GM23248 (cell line): ENCODE measurements around the gene PPP6R3. TPM values are rescaled to one million over a fixed set of nuclear protein-coding genes. Genes with fewer than 3 reads are reported as not detected.
"Not testable (repeated sequence)": the region's sequence is repeated elsewhere in the genome, so short reads cannot be mapped to it uniquely, and the experiment has no call there.

ENCODE experiments used
- DNase-seq: peaks from one replicate; pipeline ENCODE4 v3.0.0-alpha.2; 2015
- H2AFZ ChIP-seq: fragments of 200-600 bp; sonication (generic); 2 replicates; pipeline ENCODE4 v1.6.1; 2016; ENCODE audit warnings: antibody characterized with exemption
- H3F3A ChIP-seq: fragments of 200-600 bp; sonication (generic); 2 replicates; pipeline ENCODE4 v1.6.1; 2016; ENCODE audit warnings: mild to moderate bottlenecking, antibody characterized with exemption, mixed run types; ENCODE audit not compliant: insufficient read depth
- H3K27ac ChIP-seq: fragments of 200-600 bp; sonication (generic); 2 replicates; pipeline ENCODE4 v1.5.1; 2016; ENCODE audit warnings: mild to moderate bottlenecking
- H3K27me3 ChIP-seq: fragments of 200-600 bp; sonication (generic); replicated peaks from 2 replicates; pipeline ENCODE4 v1.6.1; 2016; ENCODE audit warnings: mild to moderate bottlenecking; ENCODE audit not compliant: insufficient read depth
- H3K36me3 ChIP-seq: fragments of 200-600 bp; sonication (generic); 2 replicates; pipeline ENCODE4 v1.6.1; 2016; ENCODE audit warnings: low read depth, mild to moderate bottlenecking
- H3K4me1 ChIP-seq: fragments of 200-600 bp; sonication (generic); 2 replicates; pipeline ENCODE4 v1.6.1; 2016; ENCODE audit warnings: mild to moderate bottlenecking; ENCODE audit not compliant: insufficient read depth
- H3K4me2 ChIP-seq: fragments of 200-600 bp; sonication (generic); one replicate; pipeline ENCODE4 v1.6.1; 2016; ENCODE audit warnings: mild to moderate bottlenecking; ENCODE audit not compliant: unreplicated experiment
- H3K4me3 ChIP-seq: fragments of 200-600 bp; sonication (generic); 2 replicates; pipeline ENCODE4 v1.5.1; 2016; ENCODE audit warnings: mild to moderate bottlenecking
- H3K79me2 ChIP-seq: fragments of 200-600 bp; sonication (generic); 2 replicates; pipeline ENCODE4 v1.6.1; 2016; ENCODE audit warnings: mild to moderate bottlenecking; ENCODE audit not compliant: insufficient read depth
- H3K9ac ChIP-seq: fragments of 200-600 bp; sonication (generic); 2 replicates; pipeline ENCODE4 v1.6.1; 2016; ENCODE audit warnings: mild to moderate bottlenecking
- H3K9me2 ChIP-seq: fragments of 200-600 bp; sonication (generic); 2 replicates; pipeline ENCODE4 v1.6.1; 2016; ENCODE audit warnings: mixed run types, mild to moderate bottlenecking, moderate library complexity; ENCODE audit not compliant: insufficient read depth
- H3K9me3 ChIP-seq: fragments of 200-600 bp; sonication (generic); one replicate; pipeline ENCODE4 v1.6.1; 2017; ENCODE audit warnings: low read depth
- H4K20me1 ChIP-seq: fragments of 200-600 bp; sonication (generic); 2 replicates; pipeline ENCODE4 v1.6.0; 2016; ENCODE audit not compliant: insufficient read depth
- EZH2 ChIP-seq: fragments of 200-600 bp; sonication (generic); IDR thresholded peaks from 2 replicates; pipeline ENCODE4 v1.6.1; 2018; ENCODE audit warnings: antibody characterized with exemption, mild to moderate bottlenecking; ENCODE audit not compliant: insufficient read depth, poor library complexity, severe bottlenecking
- EZH2phosphoT487 ChIP-seq: fragments of 200-600 bp; sonication (generic); IDR thresholded peaks from 2 replicates; pipeline ENCODE4 v1.6.1; 2018; ENCODE audit warnings: antibody characterized with exemption, moderate library complexity, mild to moderate bottlenecking, low read depth; ENCODE audit not compliant: insufficient read depth
- WGBS, 2 experiments: methylation state at CpG; one replicate each; pipeline ENCODE4 v1.1.6; 2015 to 2017; ENCODE audit warnings: low lambda C conversion rate in 2 of 2, low coverage in 1 of 2; ENCODE audit errors: missing lambda C conversion rate in 2 of 2; 5-methylcytosine and 5-hydroxymethylcytosine counted together
- in situ Hi-C: fragments of 300-500 bp; cut with MboI; formaldehyde crosslinking; loops from 2 replicates; pipeline ENCODE4 v1.15.0; 2020
- polyA plus RNA-seq: library from polyadenylated mRNA; unstranded; fragments of >200 nt; fragmentation: Nextera tagmentation; extraction: Ambion mirVana; gene quantifications from 2 replicates; pipeline ENCODE4 v1.2.1, GENCODE V29; 2016
- total RNA-seq: library from RNA; depleted of rRNA; stranded (reverse); fragments of >200 nt; shearing (Covaris generic); gene quantifications from 2 replicates; pipeline ENCODE4 v1.2.3, GENCODE V29; 2014

PPP6R3 gene
- total and polyA plus RNA-seq, 2 experiments from 2014 or later: 47.5 to 96.0 TPM

DNA sequence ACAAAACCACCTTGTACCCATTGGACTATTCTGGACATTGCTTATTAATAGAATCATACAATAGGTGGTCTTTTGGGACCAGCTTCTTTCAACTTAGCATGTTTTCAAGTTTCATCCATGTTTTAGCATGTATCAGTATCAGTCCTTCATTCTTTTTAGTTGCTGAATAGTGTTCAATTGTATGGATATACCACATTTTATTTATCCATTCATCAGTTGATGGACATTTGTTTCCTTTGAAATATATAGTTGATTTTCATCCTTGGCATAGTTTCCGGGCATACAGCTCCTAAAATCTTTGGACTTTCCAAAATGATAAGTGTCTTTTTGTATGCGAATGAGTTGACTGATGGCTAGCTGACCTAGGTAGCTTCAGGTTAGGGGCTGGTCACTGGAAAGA lies 12.2 kb downstream of the PPP6R3 start:
- in situ Hi-C loops: no loop called here
- H3K4me3 ChIP-seq: no peak overlapping the region
- H3K9ac ChIP-seq: no peak overlapping the region
- no peaks in the 10 kb centered on the region for H3K9me3 ChIP-seq
- peaks cover 62% of the 10 kb centered on the region for H4K20me1 ChIP-seq
- no peak overlapping the region for H3K27ac ChIP-seq
- no peak overlapping the region for H2AFZ ChIP-seq
- H3F3A ChIP-seq: peaks cover 27% of the 10 kb centered on the region
- H3K27me3 ChIP-seq: no peaks in the 10 kb centered on the region
- H3K4me1 ChIP-seq: peaks cover 35% of the 10 kb centered on the region
- H3K79me2 ChIP-seq: peaks cover 97% of the 10 kb centered on the region
- no peak for TF ChIP-seq EZH2
- no peak for TF ChIP-seq EZH2phosphoT487
- no peaks in the 10 kb centered on the region for H3K9me2 ChIP-seq
- no peak overlapping the region for H3K4me2 ChIP-seq
- WGBS, 2 experiments: 92 to 100% methylated on average over 2 of the region's 2 CpGs
- no peaks in the 10 kb centered on the region for H3K36me3 ChIP-seq
- DNase-seq: no peak

DNA sequence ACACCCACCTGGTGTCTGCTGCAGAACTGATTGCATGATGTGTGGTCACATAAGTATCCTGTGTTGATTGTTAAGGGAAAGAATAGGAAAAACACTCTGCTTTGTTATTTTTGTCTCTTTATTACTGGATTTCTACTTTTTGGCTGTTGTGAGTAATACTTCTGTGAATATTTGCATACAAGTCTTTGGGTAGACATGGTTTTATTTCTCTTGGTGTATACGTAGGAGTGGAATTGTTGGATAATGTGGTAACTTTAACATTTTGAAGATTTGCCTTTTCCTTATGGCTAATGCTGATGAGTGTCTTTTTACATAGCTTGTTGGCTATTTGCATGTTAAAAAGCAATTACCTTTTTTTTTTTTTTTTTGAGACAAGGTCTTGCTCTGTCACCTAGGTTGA lies 13.1 kb downstream of the PPP6R3 start:
- in situ Hi-C loops: no loop called here
- Histone ChIP-seq H3K9ac (no peak overlapping the region), H3K4me1 (peaks cover 35% of the 10 kb centered on the region), H3K36me3 (no peaks in the 10 kb centered on the region), H3K79me2 (peaks cover 97% of the 10 kb centered on the region), H3K9me3 (no peaks in the 10 kb centered on the region), H2AFZ (no peak overlapping the region), H3K27ac (no peak overlapping the region), H3F3A (peaks cover 27% of the 10 kb centered on the region), H3K9me2 (no peaks in the 10 kb centered on the region), H3K4me2 (no peak overlapping the region), H3K4me3 (no peak overlapping the region), H3K27me3 (no peaks in the 10 kb centered on the region), H4K20me1 (peaks cover 53% of the 10 kb centered on the region)
- no peak for DNase-seq
- TF ChIP-seq EZH2: no peak
- no peak for TF ChIP-seq EZH2phosphoT487
- WGBS, 2 experiments: 97 to 98% methylated on average over 1 of the region's 1 CpG

DNA sequence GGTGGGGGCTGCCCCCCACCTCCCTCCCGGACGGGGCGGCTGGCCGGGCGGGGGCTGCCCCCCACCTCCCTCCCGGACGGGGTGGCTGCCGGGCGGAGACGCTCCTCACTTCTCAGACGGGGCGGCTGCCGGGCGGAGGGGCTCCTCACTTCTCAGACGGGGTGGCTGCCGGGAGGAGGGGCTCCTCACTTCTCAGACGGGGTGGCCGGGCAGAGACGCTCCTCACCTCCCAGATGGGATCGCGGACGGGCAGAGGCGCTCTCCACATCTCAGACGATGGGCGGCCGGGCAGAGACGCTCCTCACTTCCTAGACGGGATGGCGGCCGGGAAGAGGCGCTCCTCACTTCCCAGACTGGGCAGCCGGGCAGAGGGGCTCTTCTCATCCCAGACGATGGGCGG lies 15.1 kb downstream of the PPP6R3 start:
- H2AFZ ChIP-seq, H3K9me2 ChIP-seq, H3K27me3 ChIP-seq, DNase-seq, H3K9ac ChIP-seq, H3K27ac ChIP-seq, in situ Hi-C loops, H3K36me3 ChIP-seq, H3K4me2 ChIP-seq, H3K9me3 ChIP-seq, H3K4me3 ChIP-seq: not testable (repeated sequence)
- WGBS, 2 experiments: 89 to 94% methylated on average over 6 to 32 of the region's 34 CpGs
- Histone ChIP-seq H3K79me2 (peaks cover 97% of the 10 kb centered on the region), H3F3A (peaks cover 27% of the 10 kb centered on the region), H3K4me1 (peaks cover 17% of the 10 kb centered on the region), H4K20me1 (peaks cover 43% of the 10 kb centered on the region)

DNA sequence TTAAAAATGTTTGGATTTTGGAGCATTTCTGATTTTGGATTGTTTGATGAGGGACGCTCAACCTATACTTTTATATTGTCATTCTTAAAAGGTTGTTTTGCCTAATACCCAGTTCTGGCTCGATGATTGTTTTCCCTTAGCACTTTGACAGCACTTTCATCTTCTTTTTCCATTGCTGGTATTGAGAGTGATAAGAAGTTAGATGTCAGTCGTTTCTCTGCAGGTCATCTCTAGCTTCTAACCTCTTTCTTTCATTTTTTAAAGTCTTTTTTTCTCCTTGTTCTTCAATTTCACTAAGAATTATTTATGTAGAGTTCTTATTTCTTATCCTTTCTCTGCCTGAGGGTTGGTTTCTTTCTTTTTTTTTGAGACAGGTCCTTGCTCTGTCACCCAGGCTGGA lies 18.8 kb downstream of the PPP6R3 start:
- H3K9me3 ChIP-seq: no peaks in the 10 kb centered on the region
- TF ChIP-seq EZH2 (no peak), EZH2phosphoT487 (no peak)
- no peak overlapping the region for H3K9ac ChIP-seq
- peaks cover 97% of the 10 kb centered on the region for H3K79me2 ChIP-seq
- H2AFZ ChIP-seq: no peak overlapping the region
- no peak for DNase-seq
- H3K9me2 ChIP-seq: no peaks in the 10 kb centered on the region
- peaks cover 34% of the 10 kb centered on the region for H4K20me1 ChIP-seq
- H3F3A ChIP-seq: no peaks in the 10 kb centered on the region
- H3K27me3 ChIP-seq: no peaks in the 10 kb centered on the region
- H3K4me2 ChIP-seq: no peak overlapping the region
- no peak overlapping the region for H3K27ac ChIP-seq
- H3K36me3 ChIP-seq: no peaks in the 10 kb centered on the region
- WGBS, 2 experiments: 97 to 100% methylated on average over 3 of the region's 3 CpGs
- H3K4me1 ChIP-seq: no peaks in the 10 kb centered on the region; the same call in 1 of the 2 replicates
- H3K4me3 ChIP-seq: no peak overlapping the region
- in situ Hi-C loops: no loop called here

DNA sequence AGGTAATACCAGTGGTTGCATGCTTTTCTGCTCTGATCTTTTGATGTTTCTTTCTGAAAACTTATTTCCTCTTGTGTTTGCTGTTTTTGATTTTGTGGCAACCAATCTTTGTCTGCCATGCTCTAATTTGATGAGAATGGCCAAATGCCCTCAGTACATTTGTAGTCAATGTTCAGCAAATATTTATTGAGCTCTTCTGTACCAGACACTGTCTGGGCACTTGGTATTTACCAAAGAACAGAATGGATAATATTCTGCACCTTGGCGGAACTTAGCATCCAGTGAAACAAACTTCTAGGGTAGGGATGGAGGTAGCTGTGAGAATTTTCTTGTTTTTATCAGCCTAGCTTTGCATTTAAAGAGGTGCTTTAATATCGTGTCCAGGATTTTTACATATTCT lies 19.6 kb downstream of the PPP6R3 start:
- no peak for TF ChIP-seq EZH2
- no peak for TF ChIP-seq EZH2phosphoT487
- DNase-seq: no peak
- in situ Hi-C loops: no loop called here
- WGBS, 2 experiments: 56 to 62% methylated on average over 2 of the region's 2 CpGs
- H3K4me3 ChIP-seq: no peak overlapping the region
- H3K9me2 ChIP-seq: no peaks in the 10 kb centered on the region
- no peak overlapping the region for H2AFZ ChIP-seq
- H3K9me3 ChIP-seq: no peaks in the 10 kb centered on the region
- no peaks in the 10 kb centered on the region; the same call in 1 of the 2 replicates for H3K4me1 ChIP-seq
- no peak overlapping the region for H3K27ac ChIP-seq
- peaks cover 34% of the 10 kb centered on the region for H4K20me1 ChIP-seq
- no peak overlapping the region for H3K9ac ChIP-seq
- H3K27me3 ChIP-seq: no peaks in the 10 kb centered on the region
- H3K79me2 ChIP-seq: peaks cover 97% of the 10 kb centered on the region
- no peaks in the 10 kb centered on the region for H3F3A ChIP-seq
- H3K4me2 ChIP-seq: no peak overlapping the region
- H3K36me3 ChIP-seq: no peaks in the 10 kb centered on the region
